Measurements from ENCODE around the gene JUND. TPM values are rescaled to one million over a fixed set of nuclear protein-coding genes. Genes with fewer than 3 reads are reported as not detected.

JUND gene
- total RNA-seq, 1 donor, result 1,478 TPM

DNA sequence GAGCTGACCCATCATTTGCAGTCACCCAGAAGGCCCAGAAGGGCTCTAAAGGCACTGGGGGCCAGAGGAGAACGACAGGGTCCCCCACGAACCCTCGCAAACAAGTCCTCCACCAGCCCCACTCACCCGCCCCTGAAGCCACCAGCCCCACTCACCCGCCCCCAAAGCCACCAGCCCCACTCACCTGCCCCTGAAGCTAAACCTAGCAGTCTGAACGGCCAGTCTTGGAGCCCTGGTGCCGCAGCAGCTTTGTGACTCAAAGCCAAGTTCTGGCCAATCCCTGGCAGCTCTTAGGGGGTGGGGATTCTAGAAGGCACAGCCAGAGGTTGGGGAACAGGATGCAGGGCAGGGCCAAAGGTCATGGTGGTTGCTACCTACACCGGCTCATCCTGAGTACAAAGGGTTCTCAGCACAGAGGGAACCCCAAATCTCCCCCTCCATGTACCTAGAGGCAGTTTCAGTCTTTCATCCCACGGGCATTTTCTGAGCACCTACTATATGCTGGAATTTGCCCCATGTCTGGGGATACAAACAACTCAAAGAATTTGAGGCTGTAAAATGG, 7.1 kb downstream of the JUND start, which contains the start of gene IQCN:
Gene IQCN, minus strand, starts transcription at position 234 of the 562 bp plus-strand sequence. CDS start 4,974 bp downstream, outside the sequence.
- DNase-seq (ENCODE audit: low read depth in 2 of 3, low spot score in 2 of 3), result peak in 1 of 3 donors; percentile 30

DNA sequence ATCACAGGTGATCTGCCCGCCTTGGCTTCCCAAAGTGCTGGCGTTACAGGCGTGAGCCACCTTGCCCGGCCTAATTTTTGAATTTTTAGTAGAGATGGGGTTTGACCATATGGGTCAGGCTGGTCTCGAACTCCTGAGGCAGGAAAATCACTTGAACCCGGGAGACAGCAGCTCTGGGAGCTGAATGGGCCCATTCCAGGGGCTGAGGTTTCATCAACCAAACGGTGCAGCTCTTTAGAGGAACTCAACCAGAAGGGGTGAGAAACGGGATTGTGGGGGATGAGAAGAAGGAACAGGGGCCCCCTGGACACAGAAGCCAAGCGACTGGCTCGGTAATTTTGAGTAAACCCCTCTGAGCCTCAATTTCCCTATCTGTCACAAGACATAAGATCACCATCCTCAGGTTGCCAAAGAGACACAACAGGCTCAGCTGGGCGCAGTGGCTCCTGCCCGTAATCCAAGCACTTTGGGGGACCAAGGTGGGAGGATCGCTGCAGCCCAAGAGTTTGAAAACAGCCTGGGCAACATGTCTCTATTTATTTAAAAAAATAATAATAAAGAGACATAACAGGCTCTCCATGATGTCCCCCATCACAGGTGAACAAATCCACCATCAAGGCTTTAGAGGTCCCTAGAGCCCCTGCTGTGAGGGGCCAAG, 7.7 kb downstream of the JUND start:
- DNase-seq (ENCODE audit: low read depth in 2 of 3, low spot score in 2 of 3), result no peak

DNA sequence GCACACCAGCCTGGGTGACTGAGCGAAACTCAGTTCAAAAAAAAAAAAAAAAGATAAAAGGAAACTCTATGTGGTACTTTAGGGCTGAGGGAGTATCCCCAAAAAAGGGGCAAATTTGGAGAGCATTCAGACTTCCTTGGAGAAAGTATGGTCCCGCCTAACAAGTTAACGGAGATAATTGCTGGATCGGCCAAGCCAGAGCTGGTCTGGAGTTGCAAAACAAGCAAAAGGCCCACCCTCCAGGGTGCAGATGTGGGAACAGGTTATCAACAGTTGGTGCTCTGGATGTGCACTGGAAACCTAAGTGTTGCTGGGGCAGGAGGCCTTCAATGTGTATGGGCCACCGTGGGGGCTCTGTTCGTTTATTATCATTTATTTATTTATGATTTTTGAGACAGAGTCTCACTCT, 10.0 kb downstream of the JUND start:
- DNase-seq (ENCODE audit: low read depth in 2 of 3, low spot score in 2 of 3), result peak in 1 of 3 donors; percentile 66

DNA sequence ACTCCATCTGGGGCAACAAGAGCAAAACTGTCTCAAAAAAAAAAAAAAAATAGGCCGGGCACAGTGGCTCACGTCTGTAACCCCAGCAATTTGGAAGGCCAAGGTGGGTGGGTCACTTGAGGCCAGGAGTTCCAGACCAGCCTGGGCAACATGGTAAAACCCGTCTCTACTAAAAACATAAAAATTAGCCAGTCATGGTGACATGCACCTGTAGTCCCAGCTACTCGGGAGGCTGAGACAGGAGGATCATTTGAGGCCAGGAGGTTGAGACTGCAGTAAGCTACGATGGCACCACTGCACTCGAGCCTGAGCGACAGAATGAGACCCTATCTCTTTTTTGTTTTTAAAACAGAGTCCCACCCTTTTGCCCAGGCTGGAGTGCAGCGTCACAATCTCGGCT, 11.1 kb downstream of the JUND start:
- peak in 1 of 3 donors; percentile 50 for DNase-seq (ENCODE audit: low read depth in 2 of 3, low spot score in 2 of 3)

DNA sequence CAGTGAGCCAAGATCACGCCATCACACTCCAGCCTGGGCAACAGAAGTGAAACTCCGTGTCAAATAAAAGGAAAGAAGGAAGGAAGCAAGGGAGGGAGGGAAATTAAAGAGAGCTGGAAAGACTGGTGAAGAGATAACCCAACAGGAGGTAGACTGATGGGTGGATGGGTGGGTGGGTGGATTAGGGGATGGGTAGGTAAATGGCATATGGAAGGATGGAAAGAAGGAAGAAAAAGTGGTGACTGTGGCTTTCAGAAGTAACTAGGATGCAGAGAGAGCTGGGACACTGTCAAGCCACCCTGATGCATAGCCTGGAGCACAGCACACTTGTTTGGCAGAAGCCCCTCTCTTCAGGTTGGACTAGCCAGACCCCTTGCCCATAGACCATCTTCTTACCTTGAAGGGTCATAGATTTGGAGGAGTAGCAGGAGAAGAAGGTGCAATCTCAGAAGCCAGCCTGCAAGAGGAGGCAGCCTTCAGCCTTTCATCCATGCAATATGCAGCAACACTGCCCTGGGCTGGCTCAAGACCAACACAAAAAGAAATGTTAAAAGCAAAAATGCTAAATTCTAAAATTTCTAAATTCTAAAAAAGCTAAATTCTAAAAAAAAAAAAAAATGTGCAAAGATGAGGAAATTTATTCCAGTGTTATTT, 12.2 kb downstream of the JUND start:
- peak in 1 of 3 donors; percentile 24 for DNase-seq (ENCODE audit: low read depth in 2 of 3, low spot score in 2 of 3)

DNA sequence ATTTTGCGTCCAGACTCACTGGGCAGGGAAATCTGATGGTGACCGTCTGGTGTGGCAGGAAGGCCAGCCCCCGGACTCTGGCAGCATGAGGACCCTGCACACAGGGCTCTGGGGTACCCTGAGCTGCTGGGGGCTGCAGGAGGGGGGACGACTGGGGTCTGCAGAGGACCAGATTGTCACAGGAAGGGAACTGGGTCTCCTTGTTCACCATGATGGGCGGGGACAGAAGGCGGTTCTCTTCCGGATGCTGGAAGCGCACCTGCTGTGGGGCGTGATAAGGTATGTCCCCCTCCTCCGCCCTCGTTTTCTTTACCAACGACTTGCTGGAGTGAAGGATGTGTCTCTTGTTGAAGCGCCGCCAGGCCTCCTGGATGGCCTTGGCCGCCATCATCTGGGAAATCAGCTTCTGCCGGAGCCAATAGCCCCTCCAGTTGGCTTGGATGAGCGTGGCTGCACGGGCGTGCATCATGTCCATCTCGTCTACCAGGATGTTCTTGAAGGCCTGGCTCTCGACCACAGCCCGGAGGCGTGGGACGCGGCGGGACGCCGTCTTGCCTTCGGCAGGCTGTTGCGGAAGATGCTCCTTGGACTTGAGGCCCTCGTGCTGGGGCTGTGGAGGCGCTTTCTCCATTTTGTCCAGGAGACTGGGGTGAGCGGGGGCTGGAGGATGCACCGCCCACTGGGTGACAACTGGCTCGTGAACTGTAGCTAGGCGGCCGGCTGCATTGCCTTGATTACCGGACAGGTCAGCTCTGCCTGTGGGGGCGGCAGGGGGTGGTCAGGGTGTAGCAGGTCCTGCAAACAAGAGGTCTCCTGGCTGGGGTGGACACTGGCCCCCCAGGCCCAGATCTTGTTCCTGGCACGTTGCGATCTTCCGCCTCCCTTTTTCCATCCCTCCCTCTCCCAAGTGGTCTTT, 14.4 kb downstream of the JUND start:
- peak in 1 of 3 donors; percentile 24 for DNase-seq (ENCODE audit: low read depth in 2 of 3, low spot score in 2 of 3)

DNA sequence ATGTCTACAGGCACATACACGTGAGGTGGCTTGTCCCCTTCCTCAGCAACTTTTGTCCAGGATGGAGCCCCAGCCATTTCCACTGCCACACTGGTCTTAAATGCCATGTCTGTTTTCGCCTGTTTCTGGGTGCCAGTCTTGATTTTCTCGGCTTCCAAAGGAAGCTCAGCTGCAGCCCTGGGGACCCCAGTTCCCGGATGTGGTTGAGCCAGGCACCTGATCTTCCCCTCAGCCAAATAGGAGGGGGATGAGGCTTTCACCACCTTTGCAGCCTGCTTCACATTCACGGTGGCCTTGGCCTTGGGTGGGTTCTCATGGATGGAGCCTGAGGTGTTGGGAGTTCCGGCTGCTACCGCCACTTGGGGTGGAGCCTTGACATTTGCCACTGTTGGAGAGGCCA, 15.8 kb downstream of the JUND start:
- peak in 1 of 3 donors; percentile 19 for DNase-seq (ENCODE audit: low read depth in 2 of 3, low spot score in 2 of 3)

DNA sequence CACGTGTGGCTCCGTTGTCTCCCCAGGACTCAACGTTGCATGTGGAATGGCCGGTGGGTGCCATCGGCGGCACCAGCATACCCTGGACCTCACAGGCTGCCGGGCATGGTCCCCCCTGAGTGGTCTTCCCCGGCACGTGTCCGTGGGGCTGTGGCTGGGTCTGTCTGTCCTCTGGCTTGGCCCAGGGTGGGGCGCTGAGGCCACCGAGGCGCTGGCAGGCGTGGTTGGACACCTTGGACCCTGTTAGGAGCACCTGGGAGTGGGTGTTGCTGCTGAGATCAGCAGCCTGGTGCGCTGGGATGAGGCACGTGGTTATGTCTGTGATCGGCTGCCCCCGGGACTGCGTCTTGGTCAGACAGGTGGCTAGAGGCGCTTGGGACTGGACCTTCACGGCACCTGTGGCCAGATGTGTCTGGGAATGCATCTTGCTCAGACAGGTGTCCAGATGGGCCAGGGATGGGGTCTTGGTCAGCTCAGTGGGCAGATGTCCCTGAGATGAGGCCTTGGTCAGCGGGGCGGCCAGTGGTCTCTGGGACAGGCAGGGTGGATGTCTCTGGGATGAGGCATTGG, 16.4 kb downstream of the JUND start:
- no peak for DNase-seq (ENCODE audit: low read depth in 2 of 3, low spot score in 2 of 3)

DNA sequence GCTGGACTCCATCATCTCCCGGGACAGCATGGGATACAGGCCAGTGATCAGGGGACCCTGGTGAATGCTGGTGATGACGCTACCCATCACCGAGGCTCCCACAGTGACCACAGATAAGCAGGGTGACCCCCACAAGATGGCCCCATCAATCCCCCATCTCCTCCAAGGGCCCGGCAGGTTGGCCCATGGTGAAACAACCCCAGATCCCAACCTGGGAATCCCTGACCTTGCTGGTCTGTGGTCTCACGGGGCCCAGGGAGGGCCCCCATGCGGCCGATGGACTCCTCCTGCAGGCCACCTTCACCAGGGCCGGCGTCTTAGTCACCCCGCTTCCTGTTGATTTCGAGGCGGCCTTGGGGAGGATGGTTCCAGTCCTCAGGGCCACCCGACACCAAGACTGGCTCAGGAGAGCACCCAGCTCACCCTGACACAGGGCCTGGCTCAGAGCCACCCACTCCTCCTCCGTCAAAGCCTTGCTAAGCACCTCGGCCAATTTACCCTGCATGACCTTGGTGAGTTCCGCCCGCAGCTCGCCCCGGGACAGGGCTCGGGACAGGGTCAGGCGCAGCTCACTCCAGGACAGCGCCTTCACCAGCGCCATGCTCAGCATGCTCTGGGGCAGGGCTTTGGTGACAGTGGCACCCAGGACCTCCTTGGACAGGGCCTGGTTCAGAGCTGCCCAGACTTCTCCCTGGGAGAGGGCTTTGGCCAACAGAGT, 17.1 kb downstream of the JUND start:
- peak in 1 of 3 donors; percentile 11 for DNase-seq (ENCODE audit: low read depth in 2 of 3, low spot score in 2 of 3)

DNA sequence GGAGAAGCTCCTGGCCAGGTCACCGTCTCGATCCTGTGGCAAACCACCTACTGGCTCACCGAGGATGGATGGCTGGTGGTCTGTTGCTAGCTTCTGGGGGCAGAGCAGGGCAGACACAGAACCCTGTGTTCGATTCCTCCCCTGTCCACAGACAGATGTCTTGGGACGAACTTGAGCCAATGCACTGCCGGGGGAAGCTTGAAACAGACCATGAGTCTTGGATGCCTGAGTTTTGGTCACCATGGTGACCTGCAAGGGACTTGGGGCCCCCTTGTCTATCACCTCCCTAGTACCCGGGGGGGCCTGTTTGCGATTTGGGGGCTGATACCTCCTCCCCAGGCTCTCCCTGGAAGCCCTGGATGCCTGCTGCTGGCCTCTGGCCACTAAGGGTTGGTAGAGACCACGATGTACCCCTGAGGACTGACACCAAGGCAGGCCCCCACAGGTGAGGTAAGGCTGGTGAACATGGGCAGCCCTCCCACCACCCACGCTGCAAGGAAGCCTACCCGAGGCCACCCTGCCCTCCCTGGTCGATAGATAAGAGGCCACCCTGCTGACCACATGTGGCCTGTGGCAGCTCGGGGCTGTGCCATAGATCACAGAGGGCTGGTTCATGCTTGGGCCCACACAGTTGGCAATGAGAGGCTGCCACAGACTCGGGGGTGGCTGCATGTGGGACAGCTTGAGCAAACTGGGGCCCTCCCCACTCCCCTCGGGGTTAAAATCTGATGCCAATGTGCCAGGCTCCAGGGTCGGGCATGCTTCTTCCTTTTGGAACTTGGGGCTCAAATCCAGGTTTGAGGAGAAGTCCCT, 17.9 kb downstream of the JUND start:
- DNase-seq (ENCODE audit: low read depth in 2 of 3, low spot score in 2 of 3), result peak in 1 of 3 donors; percentile 23

DNA sequence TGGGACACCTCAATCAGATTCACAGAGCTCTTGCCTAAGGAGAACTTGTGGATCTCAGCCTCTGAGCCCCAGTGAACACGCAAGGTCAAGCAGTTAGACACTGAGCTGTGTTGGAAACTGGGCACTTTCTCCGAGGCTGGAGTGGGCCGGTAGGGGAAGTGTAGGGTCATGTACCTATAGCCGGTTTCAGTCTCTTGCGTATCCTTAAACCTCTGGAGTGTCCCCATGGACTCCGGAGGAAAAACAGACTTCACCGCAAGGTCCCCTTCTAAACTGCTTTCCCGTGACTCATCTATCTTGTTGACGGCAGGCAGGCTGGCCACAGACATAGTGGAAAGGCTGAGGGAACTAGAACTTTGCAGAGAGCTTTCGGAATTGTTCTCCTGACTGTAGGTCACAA, 18.5 kb downstream of the JUND start:
- DNase-seq (ENCODE audit: low read depth in 2 of 3, low spot score in 2 of 3), result no peak

DNA sequence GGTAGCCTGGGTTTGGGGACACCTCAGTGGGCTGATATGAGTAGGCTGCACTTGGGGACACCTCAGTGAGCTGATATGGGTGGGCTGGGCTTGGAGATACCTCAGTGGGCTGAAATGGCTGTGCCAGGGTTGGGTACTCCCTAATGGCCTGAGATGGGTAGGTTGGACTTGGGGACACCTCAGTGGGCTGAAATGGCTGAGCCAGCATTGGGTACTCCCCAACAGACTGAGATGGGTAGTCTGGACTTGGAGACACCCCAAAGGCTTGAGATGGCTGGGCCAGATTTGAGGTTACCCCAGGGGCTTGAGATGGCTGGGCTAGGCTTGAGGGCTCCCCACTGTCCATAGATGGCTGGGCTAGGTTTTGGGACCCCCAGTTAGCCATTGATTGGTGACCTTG, 19.3 kb downstream of the JUND start:
- peak in 1 of 3 donors; percentile 25 for DNase-seq (ENCODE audit: low read depth in 2 of 3, low spot score in 2 of 3)

DNA sequence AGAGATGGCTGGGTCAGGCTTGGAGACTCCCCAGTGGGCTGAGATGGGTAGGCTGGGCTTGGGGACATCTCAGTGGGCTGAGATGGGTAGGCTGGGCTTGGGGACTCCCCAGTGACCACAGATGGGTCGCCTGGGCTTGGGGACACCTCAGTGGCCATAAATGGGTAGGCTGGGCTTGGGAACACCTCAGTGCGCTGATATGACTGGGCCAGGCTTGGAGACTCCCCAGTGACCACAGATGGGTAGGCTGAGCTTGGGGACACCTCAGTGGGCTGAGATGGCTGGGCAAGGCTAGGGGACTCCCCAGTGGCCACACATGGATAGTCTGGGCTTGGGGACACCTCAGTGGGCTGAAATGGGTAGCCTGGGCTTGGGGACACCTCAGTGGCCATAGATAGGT, 19.9 kb downstream of the JUND start:
- peak in 1 of 3 donors; percentile 19 for DNase-seq (ENCODE audit: low read depth in 2 of 3, low spot score in 2 of 3)

DNA sequence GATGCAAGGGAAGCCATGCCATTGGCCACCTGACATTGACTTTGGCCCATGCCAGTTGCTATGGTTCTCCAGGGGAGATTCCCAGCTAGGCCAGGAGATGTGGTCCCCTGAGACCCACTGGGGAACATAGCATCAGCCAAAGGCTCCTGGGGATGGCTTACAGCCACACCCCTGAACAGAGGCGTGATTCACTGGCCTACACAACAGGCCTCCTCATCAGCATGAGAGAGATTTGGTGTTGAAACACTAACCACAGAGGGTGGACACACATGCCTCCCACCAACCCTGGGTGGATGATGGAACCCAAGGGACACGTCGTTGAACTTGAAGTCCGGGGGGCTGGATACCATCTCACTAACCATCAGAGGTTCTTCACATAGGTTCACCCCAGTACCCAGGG, 21.5 kb downstream of the JUND start:
- no peak for DNase-seq (ENCODE audit: low read depth in 2 of 3, low spot score in 2 of 3)

DNA sequence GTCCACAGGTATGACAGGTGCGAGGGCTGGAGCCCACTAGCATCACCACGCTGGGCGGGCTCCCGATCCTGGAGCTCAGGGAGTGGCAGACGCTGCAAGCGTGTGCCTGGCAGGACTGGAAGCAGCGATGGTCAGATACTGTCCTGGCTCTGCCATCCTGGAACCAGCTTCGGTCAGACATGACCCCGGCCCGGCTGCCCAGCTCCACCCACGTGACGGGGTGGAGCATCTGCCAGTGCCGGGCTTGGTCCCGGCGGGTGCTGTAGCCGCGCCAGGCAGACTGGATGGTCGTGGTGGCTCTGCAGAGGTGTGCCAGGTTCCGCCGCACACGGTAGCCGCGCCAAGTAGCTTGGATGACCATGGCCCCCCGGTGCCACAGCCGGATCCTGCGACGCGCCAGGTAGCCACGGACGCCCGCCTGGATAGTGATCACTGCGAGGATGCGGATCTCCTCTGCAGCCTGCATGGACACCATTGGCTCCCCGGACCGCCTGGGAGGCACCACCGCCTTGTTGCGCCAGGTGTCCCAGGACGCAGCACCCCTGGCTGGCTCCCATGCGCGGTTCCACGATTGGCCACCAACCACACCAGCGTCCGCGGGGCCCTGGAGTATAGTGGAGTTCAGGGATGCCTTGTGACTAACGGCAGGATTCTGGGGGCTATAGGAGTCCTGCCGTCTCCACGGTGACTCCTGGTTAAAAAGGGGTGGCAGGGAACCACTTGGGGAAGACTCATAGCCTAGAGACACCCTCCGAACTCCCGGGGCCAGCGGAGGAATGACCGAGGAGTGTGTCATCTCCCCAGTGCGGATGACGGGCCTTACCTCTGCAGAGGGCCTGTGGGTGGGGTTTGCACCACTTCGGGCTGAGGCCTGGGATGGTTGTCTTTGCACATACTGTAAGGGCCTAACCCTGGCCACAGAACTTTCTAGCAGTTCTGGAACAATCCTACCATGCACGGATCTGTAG, 23.6 kb downstream of the JUND start:
- no peak for DNase-seq (ENCODE audit: low read depth in 2 of 3, low spot score in 2 of 3)

DNA sequence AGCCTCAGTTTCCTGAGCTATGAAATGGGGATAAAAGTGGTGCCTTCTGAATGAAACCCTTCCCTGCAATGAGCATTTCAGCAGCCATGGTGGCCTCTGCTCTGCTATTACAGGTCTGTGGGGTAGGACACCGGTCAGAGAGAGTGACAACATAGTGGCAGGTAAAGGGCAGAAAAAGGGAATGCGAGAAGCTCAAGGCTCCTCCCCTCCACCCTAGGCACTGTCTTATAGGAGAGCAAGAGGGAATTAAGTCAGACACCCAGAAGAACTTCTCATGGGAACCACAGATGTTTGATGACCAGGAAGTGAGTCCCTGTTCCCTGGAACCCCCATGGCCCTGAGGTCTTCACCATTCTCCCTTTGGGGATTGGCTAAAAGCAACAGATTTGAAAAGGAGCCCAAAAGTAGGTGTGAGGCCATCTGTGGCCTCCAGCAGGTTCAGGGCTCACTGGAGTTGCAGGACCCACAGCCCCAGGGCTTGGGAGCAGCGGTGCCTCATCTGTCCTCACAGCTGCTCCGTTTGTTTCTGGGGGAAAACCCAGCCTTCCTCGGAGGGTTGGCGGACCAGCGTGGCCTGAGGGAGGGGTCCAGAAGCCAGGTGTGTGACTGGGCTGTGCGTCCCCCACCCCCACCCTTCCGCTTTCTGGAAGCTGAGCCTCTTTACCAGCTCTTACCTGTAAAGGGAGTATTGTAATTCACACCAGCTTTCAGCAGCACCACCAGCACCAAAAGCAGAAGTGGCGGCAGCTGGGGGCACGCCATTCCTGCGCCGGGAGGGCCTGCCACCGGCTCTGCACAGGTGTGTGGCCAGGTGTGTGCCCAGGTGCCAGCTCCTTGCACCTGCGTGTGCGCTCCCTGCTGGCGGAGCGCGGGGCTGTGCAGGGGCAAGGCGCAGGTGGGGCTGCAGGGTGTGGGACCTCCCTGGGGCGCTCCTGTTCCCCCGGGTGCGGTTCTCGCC, 26.6 kb downstream of the JUND start:
- DNase-seq (ENCODE audit: low read depth in 2 of 3, low spot score in 2 of 3), result peak in 1 of 3 donors; percentile 70

DNA sequence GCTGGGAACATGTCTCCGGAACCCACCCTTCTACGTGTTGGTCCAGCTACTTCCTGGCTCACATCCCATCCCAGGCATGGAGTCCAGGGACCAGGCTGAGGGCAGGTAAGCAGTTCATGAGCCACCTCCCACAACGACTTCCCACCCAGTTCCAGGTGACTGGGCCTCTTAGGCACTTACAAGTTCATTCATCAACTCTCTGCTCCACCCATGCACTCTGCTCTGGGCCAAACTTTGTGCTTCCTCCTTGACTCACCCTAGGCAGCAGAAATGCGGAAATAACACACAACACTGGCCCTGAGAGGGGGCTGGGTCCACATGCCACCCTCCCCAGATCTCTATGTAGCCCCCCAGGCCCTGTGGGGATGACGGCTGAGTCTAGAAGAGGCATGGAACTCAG, 27.7 kb downstream of the JUND start:
- DNase-seq (ENCODE audit: low read depth in 2 of 3, low spot score in 2 of 3), result peak in 1 of 3 donors; percentile 53
